ENCODE data around the gene BCAS3.

- TF ChIP-seq, protein P1, sequence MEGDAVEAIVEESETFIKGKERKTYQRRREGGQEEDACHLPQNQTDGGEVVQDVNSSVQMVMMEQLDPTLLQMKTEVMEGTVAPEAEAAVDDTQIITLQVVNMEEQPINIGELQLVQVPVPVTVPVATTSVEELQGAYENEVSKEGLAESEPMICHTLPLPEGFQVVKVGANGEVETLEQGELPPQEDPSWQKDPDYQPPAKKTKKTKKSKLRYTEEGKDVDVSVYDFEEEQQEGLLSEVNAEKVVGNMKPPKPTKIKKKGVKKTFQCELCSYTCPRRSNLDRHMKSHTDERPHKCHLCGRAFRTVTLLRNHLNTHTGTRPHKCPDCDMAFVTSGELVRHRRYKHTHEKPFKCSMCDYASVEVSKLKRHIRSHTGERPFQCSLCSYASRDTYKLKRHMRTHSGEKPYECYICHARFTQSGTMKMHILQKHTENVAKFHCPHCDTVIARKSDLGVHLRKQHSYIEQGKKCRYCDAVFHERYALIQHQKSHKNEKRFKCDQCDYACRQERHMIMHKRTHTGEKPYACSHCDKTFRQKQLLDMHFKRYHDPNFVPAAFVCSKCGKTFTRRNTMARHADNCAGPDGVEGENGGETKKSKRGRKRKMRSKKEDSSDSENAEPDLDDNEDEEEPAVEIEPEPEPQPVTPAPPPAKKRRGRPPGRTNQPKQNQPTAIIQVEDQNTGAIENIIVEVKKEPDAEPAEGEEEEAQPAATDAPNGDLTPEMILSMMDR (IDR thresholded peaks at IDR 0.05 in 4 of 5, conservative IDR thresholded peaks at IDR 0.05 in 1 of 5) = no peak
- TF ChIP-seq POLR2A (IDR thresholded peaks at IDR 0.05) = no peak
Observed at GRCh38 chr17:60752873-60753577, 75.4 kb downstream of the BCAS3 start.
